GM18526 (cell line): ENCODE measurements around the gene SERPINE1.

Experiments
- POLR2A ChIP-seq: IDR thresholded peaks from 3 replicates; pipeline ENCODE4 v1.6.1; 2011; ENCODE audit not compliant: insufficient read length; ENCODE audit errors: extremely low read depth

Gene SERPINE1

DNA sequence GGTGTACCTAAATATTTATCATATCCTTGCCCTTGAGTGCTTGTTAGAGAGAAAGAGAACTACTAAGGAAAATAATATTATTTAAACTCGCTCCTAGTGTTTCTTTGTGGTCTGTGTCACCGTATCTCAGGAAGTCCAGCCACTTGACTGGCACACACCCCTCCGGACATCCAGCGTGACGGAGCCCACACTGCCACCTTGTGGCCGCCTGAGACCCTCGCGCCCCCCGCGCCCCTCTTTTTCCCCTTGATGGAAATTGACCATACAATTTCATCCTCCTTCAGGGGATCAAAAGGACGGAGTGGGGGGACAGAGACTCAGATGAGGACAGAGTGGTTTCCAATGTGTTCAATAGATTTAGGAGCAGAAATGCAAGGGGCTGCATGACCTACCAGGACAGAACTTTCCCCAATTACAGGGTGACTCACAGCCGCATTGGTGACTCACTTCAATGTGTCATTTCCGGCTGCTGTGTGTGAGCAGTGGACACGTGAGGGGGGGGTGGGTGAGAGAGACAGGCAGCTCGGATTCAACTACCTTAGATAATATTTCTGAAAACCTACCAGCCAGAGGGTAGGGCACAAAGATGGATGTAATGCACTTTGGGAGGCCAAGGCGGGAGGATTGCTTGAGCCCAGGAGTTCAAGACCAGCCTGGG lies 11.4 kb downstream of the SERPINE1 start:
- TF ChIP-seq POLR2A, result peak; percentile 37

DNA sequence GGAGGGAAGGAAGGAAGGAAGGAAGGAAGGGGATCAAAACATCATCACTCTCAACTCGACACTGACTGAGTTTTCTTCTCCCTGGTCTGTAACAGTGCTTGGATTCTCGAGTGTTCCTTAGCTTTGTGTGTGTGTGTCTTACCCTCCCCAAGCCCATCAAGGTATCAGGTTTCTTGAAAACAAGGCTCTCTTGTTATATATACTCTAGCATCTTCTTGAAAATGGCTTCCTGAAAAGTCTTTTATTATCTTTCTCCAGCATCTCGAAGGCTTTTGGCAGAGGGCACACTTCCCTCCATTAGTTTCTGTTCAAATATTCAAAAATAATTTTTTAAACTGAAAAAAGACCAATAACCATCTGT lies 13.4 kb downstream of the SERPINE1 start:
- TF ChIP-seq POLR2A, result no peak

GRCh38 chr7:101140746-101141382 lies 14.0 kb downstream of the SERPINE1 start:
- no peak for TF ChIP-seq POLR2A

GRCh38 chr7:101151908-101152651 lies 25.2 kb downstream of the SERPINE1 start:
- no peak for TF ChIP-seq POLR2A

DNA sequence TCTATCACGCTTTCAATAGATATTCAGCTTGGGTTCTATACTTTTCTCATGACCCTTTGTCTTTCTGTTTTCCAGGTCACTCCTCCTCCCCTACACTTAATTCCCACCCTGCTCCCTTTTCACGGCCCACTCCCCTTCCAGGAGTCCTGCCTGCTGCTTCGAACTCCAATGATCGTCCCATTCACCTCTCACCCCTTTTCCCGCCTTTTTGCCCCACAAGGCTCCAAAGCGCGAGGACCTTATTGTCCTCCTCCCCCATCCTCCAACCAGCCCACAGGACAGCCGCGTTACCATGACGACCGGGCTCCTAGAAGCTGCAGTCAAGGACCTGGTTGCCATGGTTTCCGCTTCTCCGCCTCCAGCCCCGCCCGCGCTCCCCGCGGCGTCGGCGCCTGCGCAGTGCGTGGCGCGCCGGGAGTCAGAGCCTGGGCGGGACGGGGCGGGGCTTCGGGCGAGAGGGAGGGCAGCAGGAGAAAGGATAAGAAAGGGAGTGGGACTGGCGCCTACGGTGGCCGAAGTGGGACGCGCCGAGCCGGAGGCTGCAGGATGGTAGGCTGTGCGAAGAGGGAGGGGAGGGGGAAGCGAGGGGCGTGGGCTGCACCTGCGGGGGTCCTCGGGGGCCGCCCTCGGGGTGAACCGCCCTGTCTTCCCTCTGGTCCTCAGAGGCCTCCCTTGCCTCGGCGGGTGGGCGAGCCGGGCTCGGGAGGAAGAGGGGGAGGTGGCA lies 27.2 kb downstream of the SERPINE1 start, which contains the start of gene AP1S1:
Gene AP1S1, plus strand, starts transcription at position 508 of the 724 bp plus-strand sequence. Its CDS starts 39 bp downstream, at position 547.
- no peak for TF ChIP-seq POLR2A

GRCh38 chr7:101154693-101155102 lies 27.8 kb downstream of the SERPINE1 start:
- no peak for TF ChIP-seq POLR2A

DNA sequence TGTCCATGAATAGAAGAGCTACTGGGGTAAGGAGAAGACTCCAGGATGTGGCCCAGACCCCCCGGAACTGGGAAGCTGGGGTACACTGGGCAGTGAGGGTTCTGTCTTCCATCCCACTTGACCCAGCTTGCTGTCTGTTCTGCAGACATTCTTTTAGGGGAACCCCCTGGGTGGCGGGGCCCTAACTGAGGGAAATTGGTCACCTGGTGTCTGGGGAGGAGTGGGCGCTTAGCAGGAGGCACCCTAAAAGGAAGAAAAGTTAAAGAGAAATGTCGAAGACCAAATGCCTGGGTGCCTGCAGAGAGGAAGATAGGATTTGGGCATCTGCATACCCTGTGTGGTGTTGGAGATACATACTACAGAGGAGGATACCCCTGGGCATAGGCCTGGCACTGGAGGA lies 28.4 kb downstream of the SERPINE1 start:
- TF ChIP-seq POLR2A, result no peak

DNA sequence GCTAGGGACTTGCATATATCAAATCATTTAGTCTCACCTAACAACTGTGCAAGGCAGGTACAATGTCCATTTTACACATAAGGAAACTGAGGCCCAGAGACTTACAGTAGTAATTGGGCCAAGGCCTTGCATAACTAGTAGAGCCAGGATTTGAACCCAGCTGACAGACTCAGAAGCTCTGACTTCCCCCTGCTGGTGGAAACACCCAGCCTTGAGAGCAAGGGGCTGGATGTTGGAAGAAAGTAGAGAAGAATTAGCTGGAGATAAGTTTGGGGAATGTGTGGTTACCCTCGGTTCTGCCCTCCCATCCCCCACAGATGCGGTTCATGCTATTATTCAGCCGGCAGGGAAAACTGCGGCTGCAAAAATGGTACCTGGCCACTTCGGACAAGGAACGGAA lies 29.4 kb downstream of the SERPINE1 start:
- no peak for TF ChIP-seq POLR2A

GRCh38 chr7:101156866-101157589 lies 30.1 kb downstream of the SERPINE1 start:
- TF ChIP-seq POLR2A, result no peak

- TF ChIP-seq POLR2A, result no peak
Measured at GRCh38 chr7:101159696-101160674, 33.1 kb downstream of the SERPINE1 start.

GRCh38 chr7:101160910-101161309 lies 34.0 kb downstream of the SERPINE1 start:
- no peak for TF ChIP-seq POLR2A

GRCh38 chr7:101161692-101162471 lies 35.0 kb downstream of the SERPINE1 start:
- TF ChIP-seq POLR2A, result no peak
